HG03457 (cell line): ENCODE results near the gene CRYBG3.
"Not testable (repeated sequence)": the region's sequence is repeated elsewhere in the genome, so short reads cannot be mapped to it uniquely, and the experiment has no call there.

Experiments used
- ATAC-seq: cut with Tn5 transposase; IDR thresholded peaks from one replicate; pipeline ENCODE4 v1.9.1; 2021; ENCODE audit warnings: moderate number of reproducible peaks; ENCODE audit not compliant: unreplicated experiment

The CRYBG3 gene

GRCh38 chr3:97896129-97896528, 74.3 kb downstream of the CRYBG3 start:
- ATAC-seq = no peak

GRCh38 chr3:97896547-97896946, 74.7 kb downstream of the CRYBG3 start:
- ATAC-seq = no peak

GRCh38 chr3:97899331-97899730, 77.5 kb downstream of the CRYBG3 start:
- no peak for ATAC-seq

- ATAC-seq = no peak
Observed at GRCh38 chr3:97901313-97902248, 79.8 kb downstream of the CRYBG3 start.

DNA sequence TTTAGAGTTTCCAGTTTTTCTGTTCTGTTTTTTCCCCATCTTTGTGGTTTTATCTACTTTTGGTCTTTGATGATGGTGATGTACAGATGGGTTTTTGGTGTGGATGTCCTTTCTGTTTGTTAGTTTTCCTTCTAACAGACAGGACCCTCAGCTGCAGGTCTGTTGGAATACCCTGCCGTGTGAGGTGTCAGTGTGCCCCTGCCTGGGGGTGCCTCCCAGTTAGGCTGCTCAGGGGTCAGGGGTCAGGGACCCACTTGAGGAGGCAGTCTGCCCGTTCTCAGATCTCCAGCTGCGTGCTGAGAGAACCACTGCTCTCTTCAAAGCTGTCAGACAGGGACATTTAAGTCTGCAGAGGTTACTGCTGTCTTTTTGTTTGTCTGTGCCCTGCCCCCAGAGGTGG, 88.0 kb downstream of the CRYBG3 start:
- ATAC-seq = not testable (repeated sequence)

GRCh38 chr3:97910236-97910831, 88.5 kb downstream of the CRYBG3 start:
- not testable (repeated sequence) for ATAC-seq

DNA sequence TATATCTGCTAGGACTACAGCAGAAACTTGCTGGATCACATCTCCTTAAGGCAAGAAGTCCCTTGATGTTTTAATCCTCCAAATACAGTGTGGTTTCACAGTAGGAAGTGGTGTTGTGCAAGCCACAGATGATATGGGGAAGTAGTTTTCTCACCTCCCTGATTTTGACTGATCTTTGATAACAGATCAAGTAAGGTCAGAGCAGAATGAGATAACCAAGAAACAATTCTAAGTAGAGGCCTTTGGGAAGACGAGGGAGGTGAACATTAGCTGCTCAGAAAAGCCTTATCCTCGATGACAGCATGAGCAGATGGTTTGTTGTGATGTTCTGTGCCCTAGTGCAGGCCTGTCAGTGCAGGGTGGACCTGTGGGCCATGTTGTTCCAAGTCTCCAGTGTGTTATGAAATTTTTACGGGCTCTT, 89.1 kb downstream of the CRYBG3 start:
- no peak for ATAC-seq

- ATAC-seq = no peak
Observed at GRCh38 chr3:97911459-97911858, 89.6 kb downstream of the CRYBG3 start.

GRCh38 chr3:97914388-97914787, 92.6 kb downstream of the CRYBG3 start:
- no peak for ATAC-seq

- no peak for ATAC-seq
Observed at GRCh38 chr3:97916576-97916975, 94.8 kb downstream of the CRYBG3 start.

- ATAC-seq = no peak
Observed at GRCh38 chr3:97917813-97918536, 96.2 kb downstream of the CRYBG3 start.

GRCh38 chr3:97927704-97928103, 105.9 kb downstream of the CRYBG3 start:
- no peak for ATAC-seq

DNA sequence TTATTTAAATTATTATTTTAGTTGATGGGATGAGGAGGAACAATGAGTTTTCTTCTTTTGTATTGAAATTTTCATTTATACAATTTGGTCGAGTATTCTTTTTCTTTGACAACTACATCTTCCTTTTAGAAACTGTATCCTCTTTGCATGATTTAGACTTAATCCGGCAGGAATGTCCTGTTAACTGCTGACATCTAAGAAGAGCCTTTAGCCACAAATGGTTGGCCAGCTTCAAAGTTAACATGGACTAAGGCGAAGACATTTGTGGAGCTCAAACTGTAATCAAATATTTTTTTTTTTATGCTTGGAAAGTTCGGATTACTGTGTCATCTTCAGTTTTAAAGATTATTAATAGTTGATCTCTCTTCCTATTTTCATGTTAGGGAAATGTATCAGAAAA, 107.2 kb downstream of the CRYBG3 start:
- ATAC-seq = no peak

- no peak for ATAC-seq
Observed at GRCh38 chr3:97930018-97930417, 108.2 kb downstream of the CRYBG3 start.

- ATAC-seq = no peak
Observed at GRCh38 chr3:97931218-97931617, 109.4 kb downstream of the CRYBG3 start.

DNA sequence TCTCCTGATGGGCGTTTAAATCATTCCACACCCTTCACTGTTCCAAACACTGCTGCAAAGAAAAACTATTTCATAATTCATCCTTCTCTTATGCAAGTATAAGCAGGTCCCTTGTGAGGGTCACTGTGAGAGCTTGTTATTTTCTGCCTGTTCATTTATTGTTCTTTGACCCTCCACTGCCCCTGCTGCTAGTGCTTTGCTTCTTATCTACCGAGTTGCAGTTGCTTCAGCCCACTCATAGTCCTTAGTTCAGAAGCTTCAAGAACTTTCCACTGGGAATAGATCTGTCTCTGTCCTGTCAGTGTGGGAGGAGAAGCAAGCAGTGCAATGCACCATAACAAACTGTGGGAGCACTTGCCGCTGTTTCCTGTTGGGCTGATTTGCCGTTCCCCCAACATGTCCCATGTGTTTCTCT, 110.6 kb downstream of the CRYBG3 start:
- ATAC-seq = no peak

DNA sequence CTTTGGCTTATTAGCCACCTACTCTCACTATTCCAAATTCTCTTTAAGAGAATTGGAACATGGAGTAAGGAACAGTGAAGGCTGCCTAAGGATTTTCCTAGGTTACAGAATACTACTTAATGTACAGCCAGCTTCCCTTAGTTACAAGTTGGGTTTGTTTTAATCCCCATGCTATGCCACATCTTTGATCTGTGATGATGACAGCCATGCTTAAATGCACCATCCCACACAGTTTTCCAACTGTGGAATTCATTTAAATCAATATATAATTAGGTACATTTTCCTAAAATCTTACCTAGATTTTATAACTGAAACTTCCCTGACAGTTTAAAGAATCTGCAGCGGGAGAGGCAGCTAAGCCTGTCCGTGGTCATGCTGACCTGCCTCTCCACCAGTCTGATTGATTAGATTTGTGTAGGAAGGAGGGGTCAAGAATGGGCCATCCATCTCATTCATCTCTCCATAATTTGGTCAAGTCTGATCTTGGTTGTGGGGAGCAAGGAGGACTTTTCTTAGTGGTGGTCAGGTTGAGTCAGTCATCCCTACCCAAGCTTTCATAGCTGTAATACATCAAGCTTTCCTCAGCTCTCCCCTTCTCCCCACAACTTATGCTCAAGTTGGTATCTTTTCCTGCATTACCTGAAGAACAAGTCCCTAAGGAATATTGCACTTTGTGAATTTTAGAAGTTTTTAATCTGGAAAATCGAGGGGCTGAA, 113.3 kb downstream of the CRYBG3 start:
- no peak for ATAC-seq

GRCh38 chr3:97935842-97936241, 114.0 kb downstream of the CRYBG3 start:
- ATAC-seq = no peak

- ATAC-seq = no peak
Observed at GRCh38 chr3:97937205-97937604, 115.4 kb downstream of the CRYBG3 start.

DNA sequence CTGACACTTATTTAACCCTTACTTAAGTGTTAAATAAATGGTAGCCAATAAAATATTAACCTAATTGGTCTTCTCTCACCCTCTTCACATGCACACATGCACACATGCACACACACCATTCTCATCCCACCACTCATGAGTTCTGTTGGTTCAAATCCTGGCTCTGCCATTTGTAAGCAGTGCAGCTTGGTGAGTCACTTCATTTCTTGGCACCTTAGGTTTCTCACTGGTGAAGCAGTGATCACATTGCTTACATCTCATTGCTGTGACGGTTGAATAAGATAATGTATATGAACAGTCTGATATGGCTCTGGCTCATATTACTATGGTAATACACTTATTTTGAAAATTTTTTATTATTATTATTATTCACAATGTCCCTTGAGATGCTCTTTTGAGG, 116.6 kb downstream of the CRYBG3 start:
- ATAC-seq = no peak

- no peak for ATAC-seq
Observed at GRCh38 chr3:97939401-97939800, 117.6 kb downstream of the CRYBG3 start.
